Measurements from ENCODE around the gene BNIP5.

Gene BNIP5

DNA sequence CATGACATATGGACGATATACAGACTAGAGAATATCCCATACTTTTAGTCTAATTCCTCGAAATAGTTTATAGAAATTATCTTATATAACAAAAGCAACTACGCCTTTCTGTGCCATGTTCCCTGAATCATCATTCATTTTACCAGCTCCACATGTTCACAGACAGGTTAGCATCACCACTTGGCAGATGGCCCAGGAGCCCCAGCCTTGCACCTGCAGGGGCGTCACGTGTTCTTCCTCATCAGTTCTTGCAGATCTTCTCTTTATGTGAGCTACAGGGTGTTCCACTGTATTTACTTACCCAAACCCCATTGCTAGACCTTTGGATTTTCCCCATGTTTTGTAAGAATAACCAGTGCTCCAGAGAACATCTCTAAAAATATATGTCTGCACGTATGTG, 12.6 kb upstream of the BNIP5 start:
- Histone ChIP-seq H3K27me3 (replicated peaks) (no peaks in the 10 kb centered on the region), H3K4me3 (ENCODE audit: low read depth, low read length) (no peak overlapping the region), H3K27ac (no peak overlapping the region), H3K36me3 (replicated peaks) (no peaks in the 10 kb centered on the region)
- TF ChIP-seq, protein P1, sequence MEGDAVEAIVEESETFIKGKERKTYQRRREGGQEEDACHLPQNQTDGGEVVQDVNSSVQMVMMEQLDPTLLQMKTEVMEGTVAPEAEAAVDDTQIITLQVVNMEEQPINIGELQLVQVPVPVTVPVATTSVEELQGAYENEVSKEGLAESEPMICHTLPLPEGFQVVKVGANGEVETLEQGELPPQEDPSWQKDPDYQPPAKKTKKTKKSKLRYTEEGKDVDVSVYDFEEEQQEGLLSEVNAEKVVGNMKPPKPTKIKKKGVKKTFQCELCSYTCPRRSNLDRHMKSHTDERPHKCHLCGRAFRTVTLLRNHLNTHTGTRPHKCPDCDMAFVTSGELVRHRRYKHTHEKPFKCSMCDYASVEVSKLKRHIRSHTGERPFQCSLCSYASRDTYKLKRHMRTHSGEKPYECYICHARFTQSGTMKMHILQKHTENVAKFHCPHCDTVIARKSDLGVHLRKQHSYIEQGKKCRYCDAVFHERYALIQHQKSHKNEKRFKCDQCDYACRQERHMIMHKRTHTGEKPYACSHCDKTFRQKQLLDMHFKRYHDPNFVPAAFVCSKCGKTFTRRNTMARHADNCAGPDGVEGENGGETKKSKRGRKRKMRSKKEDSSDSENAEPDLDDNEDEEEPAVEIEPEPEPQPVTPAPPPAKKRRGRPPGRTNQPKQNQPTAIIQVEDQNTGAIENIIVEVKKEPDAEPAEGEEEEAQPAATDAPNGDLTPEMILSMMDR (IDR thresholded peaks at IDR 0.05; ENCODE audit: low read depth, low read length, missing control alignments) = no peak
- no peak for DNase-seq
- in situ Hi-C loops (cut with HindIII; ENCODE audit: low pct_ligation_motif_present, low sequenced_read_pairs) = no loop called here

DNA sequence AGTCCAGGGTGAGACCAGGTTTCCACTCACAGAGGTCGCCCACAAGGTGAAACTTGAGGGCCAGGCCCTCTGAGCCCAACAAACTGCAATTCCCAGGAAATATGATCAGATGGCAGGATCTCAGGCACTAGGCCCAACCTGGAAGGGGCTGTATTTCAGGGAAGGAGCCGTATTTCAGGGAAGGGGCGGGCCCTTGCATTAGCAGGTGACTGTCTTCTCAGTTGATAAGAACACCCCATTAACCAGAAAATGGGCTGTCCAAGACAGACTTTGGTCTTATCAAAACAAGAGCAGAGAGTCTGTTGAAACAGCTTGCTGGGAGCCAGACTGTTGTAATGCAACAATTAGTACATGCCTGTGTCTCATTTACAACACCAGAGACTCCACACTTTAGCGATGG, 10.9 kb upstream of the BNIP5 start:
- H3K27ac ChIP-seq = no peak overlapping the region
- in situ Hi-C loops (cut with HindIII; ENCODE audit: low pct_ligation_motif_present, low sequenced_read_pairs) = no loop called here
- DNase-seq = peak; percentile 54
- no peak overlapping the region for H3K4me3 ChIP-seq (ENCODE audit: low read depth, low read length)
- H3K36me3 ChIP-seq (replicated peaks) = no peaks in the 10 kb centered on the region
- H3K27me3 ChIP-seq (replicated peaks) = no peaks in the 10 kb centered on the region
- TF ChIP-seq, protein P1 (IDR thresholded peaks at IDR 0.05; ENCODE audit: low read depth, low read length, missing control alignments) = no peak

DNA sequence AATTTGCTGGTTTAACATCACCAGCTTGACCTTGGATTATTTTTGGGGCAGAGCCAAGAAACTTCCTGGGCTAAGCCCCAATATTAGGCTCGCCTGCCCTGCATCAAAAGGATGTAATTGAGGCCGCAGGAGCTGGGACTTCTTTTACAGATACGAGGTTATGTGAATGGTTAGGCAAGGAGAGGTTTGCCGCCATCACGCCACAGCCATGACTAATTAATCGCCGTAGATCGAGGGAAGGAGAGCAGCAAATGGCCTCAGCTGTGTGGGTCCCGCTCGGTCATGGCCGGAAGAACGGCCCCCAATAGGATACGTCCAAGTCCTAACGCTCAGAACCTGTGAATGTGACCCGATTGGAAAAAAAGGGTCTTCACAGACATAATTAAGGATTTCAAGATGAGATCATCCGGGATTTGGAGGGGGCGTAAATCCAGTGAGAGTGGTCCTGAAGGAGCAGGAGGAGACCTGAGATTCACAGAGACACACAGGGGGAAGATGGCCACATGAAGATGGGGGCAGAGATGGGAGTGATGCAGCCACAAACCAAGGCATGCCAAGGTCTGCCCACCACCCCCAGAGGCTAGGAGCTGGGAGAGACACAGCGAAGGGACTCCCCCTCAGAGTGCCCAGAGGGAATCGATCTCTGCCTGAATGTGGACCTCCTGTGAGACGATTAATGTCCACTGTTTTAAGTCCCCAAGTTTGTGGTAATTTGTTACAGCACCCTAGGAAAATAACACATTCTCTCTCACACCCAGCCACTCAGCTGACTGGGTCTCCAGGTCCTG, 10.0 kb upstream of the BNIP5 start:
- H3K27ac ChIP-seq = no peak overlapping the region
- no peak overlapping the region for H3K4me3 ChIP-seq (ENCODE audit: low read depth, low read length)
- in situ Hi-C loops (cut with HindIII; ENCODE audit: low pct_ligation_motif_present, low sequenced_read_pairs) = no loop called here
- no peaks in the 10 kb centered on the region for H3K36me3 ChIP-seq (replicated peaks)
- TF ChIP-seq, protein P1 (IDR thresholded peaks at IDR 0.05; ENCODE audit: low read depth, low read length, missing control alignments) = no peak
- no peaks in the 10 kb centered on the region for H3K27me3 ChIP-seq (replicated peaks)
- DNase-seq = no peak

DNA sequence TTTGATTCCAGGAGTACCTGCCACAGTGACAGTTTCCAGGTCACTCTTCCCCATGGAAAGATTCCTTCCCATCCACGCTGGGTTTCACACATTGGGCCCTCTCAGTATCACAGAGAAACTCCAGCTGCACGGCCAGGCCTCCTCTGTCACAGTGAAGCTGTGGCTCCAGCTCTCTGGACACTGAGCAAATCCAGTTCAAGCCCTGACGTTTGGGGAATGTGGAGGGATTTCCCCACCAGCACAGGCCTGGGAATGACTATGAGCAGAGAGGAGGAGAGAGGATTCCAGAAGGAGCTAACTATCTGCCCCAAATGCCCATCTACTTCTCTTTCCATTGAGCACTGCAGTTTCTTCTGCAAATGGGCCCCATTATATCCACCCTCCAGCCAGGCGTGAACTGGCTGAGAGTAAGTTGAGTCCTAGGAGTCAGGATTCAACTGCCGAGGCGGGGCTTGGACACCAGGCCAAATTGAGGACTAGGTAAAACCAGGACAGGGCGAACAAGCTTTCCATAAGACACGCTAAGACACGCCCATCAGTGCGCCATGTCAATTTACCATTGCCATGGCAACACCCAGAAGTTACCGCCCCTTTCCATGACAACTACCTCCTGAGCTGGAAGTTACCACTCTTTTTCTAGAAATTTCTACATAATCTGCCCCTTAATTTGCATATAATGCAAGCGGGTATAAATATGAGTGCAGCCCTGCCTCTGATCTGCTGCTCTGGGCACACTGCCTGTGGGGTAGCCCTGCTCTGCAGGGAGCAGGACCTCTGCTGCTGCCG, 9.2 kb upstream of the BNIP5 start:
- Histone ChIP-seq H3K27ac (no peak overlapping the region), H3K4me3 (ENCODE audit: low read depth, low read length) (no peak overlapping the region), H3K36me3 (replicated peaks) (no peaks in the 10 kb centered on the region), H3K27me3 (replicated peaks) (no peaks in the 10 kb centered on the region)
- in situ Hi-C loops (cut with HindIII; ENCODE audit: low pct_ligation_motif_present, low sequenced_read_pairs) = no loop called here
- no peak for DNase-seq
- TF ChIP-seq, protein P1 (IDR thresholded peaks at IDR 0.05; ENCODE audit: low read depth, low read length, missing control alignments) = no peak

DNA sequence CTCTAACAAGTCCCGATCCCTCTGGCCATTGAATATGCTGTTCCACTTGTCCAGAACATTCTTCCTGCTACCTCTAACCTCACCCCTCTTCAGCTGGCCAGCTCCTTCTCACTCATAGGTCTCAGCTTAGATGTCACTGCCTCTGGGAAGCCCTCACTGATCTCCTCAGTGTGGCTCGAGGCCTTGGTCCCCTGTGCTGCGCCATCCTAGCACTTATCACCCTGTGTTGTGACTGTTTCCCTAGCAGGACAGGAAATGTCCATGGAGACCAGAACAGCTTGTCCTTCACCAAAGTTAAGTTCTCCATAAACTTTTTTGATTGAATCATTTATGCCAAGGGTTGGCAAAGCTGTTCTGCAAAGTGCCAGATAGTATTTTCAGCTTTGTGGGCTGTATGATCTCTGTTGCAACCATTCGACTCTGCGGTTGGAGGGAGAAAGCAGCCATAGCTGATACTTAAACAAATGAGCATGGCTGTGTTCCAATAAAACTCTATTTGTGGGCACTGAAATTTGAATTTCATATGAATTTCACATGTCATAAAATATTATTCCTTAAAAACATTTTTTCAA, 6.5 kb upstream of the BNIP5 start:
- no peaks in the 10 kb centered on the region for H3K36me3 ChIP-seq (replicated peaks)
- H3K27ac ChIP-seq = no peak overlapping the region
- peaks cover 9% of the 10 kb centered on the region for H3K27me3 ChIP-seq (replicated peaks)
- H3K4me3 ChIP-seq (ENCODE audit: low read depth, low read length) = no peak overlapping the region
- TF ChIP-seq, protein P1 (IDR thresholded peaks at IDR 0.05; ENCODE audit: low read depth, low read length, missing control alignments) = no peak
- DNase-seq = no peak
- in situ Hi-C loops (cut with HindIII; ENCODE audit: low pct_ligation_motif_present, low sequenced_read_pairs) = no loop called here

All from brain microvascular endothelial cell (primary cell).